ENCODE measurements around the gene PRICKLE4. TPM values are rescaled to one million over a fixed set of nuclear protein-coding genes. Genes with fewer than 3 reads are reported as not detected.

Gene PRICKLE4
- total RNA-seq, 1 experiment from 2014 or later: 1.6 TPM

- Histone ChIP-seq H3K36me3 (ENCODE audit: control insufficient read depth, insufficient read depth, low read length) (peaks cover 20% of the 10 kb centered on the region), H3K27me3 (ENCODE audit: control insufficient read depth, insufficient read depth, low read length) (no peaks in the 10 kb centered on the region), H3K4me3 (ENCODE audit: low read depth in 2 of 2, low read length in 2 of 2) (peak overlapping the region in 1 of 2 experiments; percentile 19; a peak in 1 of 4 replicates), H3K9me3 (ENCODE audit: control insufficient read depth, insufficient read depth, low read depth, low read length) (no peaks in the 10 kb centered on the region), H3K4me1 (ENCODE audit: control insufficient read depth, insufficient read depth, low read length) (peaks cover 7% of the 10 kb centered on the region; the same call in 1 of the 2 replicates), H3K27ac (ENCODE audit: low read length) (0 out of 2 replicates have a peak overlapping the region, but pooled peaks have one; percentile 54)
- TF ChIP-seq REST (IDR thresholded peaks at IDR 0.05; ENCODE audit: insufficient read depth in 1 of 2, low read depth in 2 of 2, low read length in 1 of 2) (no peak), POLR2AphosphoS5 (IDR thresholded peaks at IDR 0.05; ENCODE audit: low read depth, low read length) (no peak), SIN3A (IDR thresholded peaks at IDR 0.05; ENCODE audit: borderline replicate concordance, insufficient read depth, low read depth, low read length) (no peak), CTCF (IDR thresholded peaks at IDR 0.05) (no peak)
- CTCF ChIA-PET: no interaction called here
- intact Hi-C loops (cut with micrococcal nuclease; ENCODE audit: unreplicated experiment): loop anchor here (5.0 to 10.0 kb wide), 2 partner anchors 55 to 133 kb away; partner anchors contain the start of genes BYSL, MED20 and TFEB
- in situ Hi-C loops (cut with HindIII; ENCODE audit: low pct_unique_long_range_greater_than_20kb, low sequenced_read_pairs): no loop called here
- ATAC-seq: no peak
- no peak for DNase-seq (ENCODE audit: low read depth, low spot score)
- POLR2A ChIA-PET: no interaction called here
- no TSS peak for BruUV-seq (replicated peaks)
Observed at GRCh38 chr6:41789390-41789724, 8.8 kb downstream of the PRICKLE4 start.

GRCh38 chr6:41790045-41790444, 9.5 kb downstream of the PRICKLE4 start:
- H3K27me3 ChIP-seq (ENCODE audit: control insufficient read depth, insufficient read depth, low read length): no peaks in the 10 kb centered on the region
- no TSS peak for BruUV-seq (replicated peaks)
- TF ChIP-seq TCF7L2 (IDR thresholded peaks at IDR 0.05; ENCODE audit: low read depth, low read length): no peak
- no peak for TF ChIP-seq POLR2AphosphoS5 (IDR thresholded peaks at IDR 0.05; ENCODE audit: low read depth, low read length)
- no peak for TF ChIP-seq SIN3A (IDR thresholded peaks at IDR 0.05; ENCODE audit: borderline replicate concordance, insufficient read depth, low read depth, low read length)
- TF ChIP-seq REST (IDR thresholded peaks at IDR 0.05; ENCODE audit: insufficient read depth in 1 of 2, low read depth in 2 of 2, low read length in 1 of 2): no peak
- TF ChIP-seq CTCF (IDR thresholded peaks at IDR 0.05): no peak
- in situ Hi-C loops (cut with HindIII; ENCODE audit: low pct_unique_long_range_greater_than_20kb, low sequenced_read_pairs): no loop called here
- peaks cover 7% of the 10 kb centered on the region; the same call in 1 of the 2 replicates for H3K4me1 ChIP-seq (ENCODE audit: control insufficient read depth, insufficient read depth, low read length)
- DNase-seq (ENCODE audit: low read depth, low spot score) (no peak), ATAC-seq (no peak)
- intact Hi-C loops (cut with micrococcal nuclease; ENCODE audit: unreplicated experiment): no loop called here
- CTCF ChIA-PET: no interaction called here
- no peak overlapping the region for H3K27ac ChIP-seq (ENCODE audit: low read length)
- no peaks in the 10 kb centered on the region for H3K9me3 ChIP-seq (ENCODE audit: control insufficient read depth, insufficient read depth, low read depth, low read length)
- POLR2A ChIA-PET: no interaction called here
- H3K36me3 ChIP-seq (ENCODE audit: control insufficient read depth, insufficient read depth, low read length): peaks cover 20% of the 10 kb centered on the region
- no peak overlapping the region for H3K4me3 ChIP-seq (ENCODE audit: low read depth in 2 of 2, low read length in 2 of 2)

Measured in Panc1 (cell line).